HCT116 (cell line): ENCODE results near the gene PTPN23. TPM values are rescaled to one million over a fixed set of nuclear protein-coding genes. Genes with fewer than 3 reads are reported as not detected.

Source experiments
- ATAC-seq: fragments of 200-7000 bp; cut with Tn5 transposase; 2 replicates; pipeline ENCODE4 v1.9.1; 2020; ENCODE audit warnings: mild to moderate bottlenecking, moderate library complexity
- BruUV-seq: library from RNA; stranded (reverse); fragments of 400-500 nt; replicated peaks from 2 replicates; lab custom pipeline; 2021; lab: Mats Ljungman, UMichigan
- CTCF ChIA-PET: fragments of 300-600 bp; sonication (Branson Sonifier 250); formaldehyde crosslinking; loops from one replicate; lab custom pipeline; 2021; ENCODE audit warnings: antibody characterized with exemption; lab: Charles Lee
- POLR2A ChIA-PET: fragments of 300-600, 350-600 bp; sonication (Branson Sonifier 250); formaldehyde crosslinking; loops from one replicate; lab custom pipeline; 2021; ENCODE audit warnings: antibody characterized with exemption; lab: Charles Lee
- RAD21 ChIA-PET, 2 experiments: fragments of 300-600 bp; sonication (Branson Sonifier 250); formaldehyde crosslinking; loops; one replicate each; lab custom pipeline; 2023; ENCODE audit warnings: low total read pairs in 2 of 2; ENCODE audit not compliant: uncharacterized antibody in 2 of 2, unreplicated experiment in 2 of 2, low non-redundant PET in 1 of 2; lab: Charles Lee
- DNase-seq: peaks from one replicate; pipeline ENCODE4 v3.0.0-alpha.2; 2010; ENCODE audit warnings: low read depth, low spot score
- H2AFZ ChIP-seq: fragments of 200-600 bp; shearing (Covaris generic), sonication (generic); 2 replicates; pipeline ENCODE4 v1.6.1; 2017; ENCODE audit warnings: low read depth, mixed run types, mixed read lengths, antibody characterized with exemption, low read length; ENCODE audit not compliant: poor library complexity, severe bottlenecking
- H3K27ac ChIP-seq: 2 replicates; pipeline ENCODE4 v1.5.1; 2012; ENCODE audit warnings: low read depth, low read length
- H3K27me3 ChIP-seq: fragments of 200-600 bp; sonication (generic); 2 replicates; pipeline ENCODE4 v1.6.1; 2016; ENCODE audit warnings: mixed run types, low read length, mixed read lengths; ENCODE audit not compliant: insufficient read depth
- H3K36me3 ChIP-seq, 2 experiments: fragments of 200-500 bp in 1 of 2; fragments of 200-600 bp in 1 of 2; sonication (Bioruptor generic) in 1 of 2; sonication (generic) in 1 of 2; 2 replicates each; pipeline versions ENCODE4 v1.5.1 to v1.6.1; 2014 to 2016; ENCODE audit warnings: low read length in 2 of 2, inconsistent platforms in 1 of 2, mixed read lengths in 1 of 2, mixed run types in 1 of 2; ENCODE audit not compliant: insufficient read depth in 2 of 2, control insufficient read depth in 1 of 2
- H3K4me1 ChIP-seq, 2 experiments: fragments of 200-600 bp in 1 of 2; sonication (generic) in 1 of 2; 2 replicates each; pipeline versions ENCODE4 v1.5.1 to v1.6.1; 2012 to 2017; ENCODE audit warnings: low read length in 2 of 2, inconsistent platforms in 1 of 2, mild to moderate bottlenecking in 1 of 2, mixed read lengths in 1 of 2, mixed run types in 1 of 2, moderate library complexity in 1 of 2; ENCODE audit not compliant: insufficient read depth in 2 of 2, control insufficient read depth in 1 of 2
- H3K4me2 ChIP-seq: fragments of 200-600 bp; sonication (generic); 2 replicates; pipeline ENCODE4 v1.6.1; 2017; ENCODE audit warnings: mixed run types, low read length, mixed read lengths
- H3K4me3 ChIP-seq, 2 experiments: fragments of 200-600 bp in 1 of 2; sonication (generic) in 1 of 2; replicated peaks in 1 of 2; 2 replicates each; pipeline ENCODE4 v1.5.1; 2011 to 2016; ENCODE audit warnings: low read length in 2 of 2, control low read depth in 1 of 2, low read depth in 1 of 2, mild to moderate bottlenecking in 1 of 2, mixed read lengths in 1 of 2, mixed run types in 1 of 2
- H3K79me2 ChIP-seq: fragments of 200-600 bp; sonication (generic); 2 replicates; pipeline ENCODE4 v1.6.1; 2017; ENCODE audit warnings: mild to moderate bottlenecking, mixed run types, low read length, moderate library complexity, mixed read lengths; ENCODE audit not compliant: insufficient read depth
- H3K9ac ChIP-seq: fragments of 200-600 bp; sonication (generic); 2 replicates; pipeline ENCODE4 v1.6.1; 2016; ENCODE audit warnings: low read length, mixed read lengths
- H3K9me2 ChIP-seq: fragments of 200-600 bp; sonication (generic), shearing (Covaris generic); 2 replicates; pipeline ENCODE4 v1.6.1; 2017; ENCODE audit warnings: mixed run types, mild to moderate bottlenecking, moderate library complexity; ENCODE audit not compliant: insufficient read depth
- H3K9me3 ChIP-seq, 2 experiments: fragments of 200-500 bp in 1 of 2; fragments of 200-600 bp in 1 of 2; sonication (Bioruptor generic) in 1 of 2; sonication (generic) in 1 of 2; 2 replicates each; pipeline ENCODE4 v1.6.1; 2014 to 2017; ENCODE audit warnings: low read length in 2 of 2, mixed read lengths in 2 of 2, inconsistent platforms in 1 of 2, low read depth in 1 of 2, mild to moderate bottlenecking in 1 of 2, mixed run types in 1 of 2, moderate library complexity in 1 of 2; ENCODE audit not compliant: control insufficient read depth in 1 of 2, insufficient read depth in 1 of 2
- H4K20me1 ChIP-seq: fragments of 200-600 bp; sonication (generic), shearing (Covaris generic); 2 replicates; pipeline ENCODE4 v1.6.1; 2017; ENCODE audit warnings: mixed run types, mild to moderate bottlenecking, moderate library complexity; ENCODE audit not compliant: insufficient read depth
- ATF3 ChIP-seq: IDR thresholded peaks from 2 replicates; pipeline ENCODE4 v1.6.1; 2012
- CBX3 ChIP-seq: IDR thresholded peaks from 2 replicates; pipeline ENCODE4 v1.6.1; 2012; ENCODE audit warnings: low read depth
- CEBPB ChIP-seq: IDR thresholded peaks from 2 replicates; pipeline ENCODE4 v1.6.1; 2012; ENCODE audit warnings: low read depth
- EGR1 ChIP-seq: IDR thresholded peaks from 2 replicates; pipeline ENCODE4 v1.6.1; 2012; ENCODE audit warnings: low read depth
- ELF1 ChIP-seq: IDR thresholded peaks from 2 replicates; pipeline ENCODE4 v1.6.1; 2012; ENCODE audit warnings: low read depth, borderline replicate concordance
- EZH2 ChIP-seq: fragments of 200-600 bp; sonication (generic); IDR thresholded peaks from 2 replicates; pipeline ENCODE4 v1.6.1; 2017; ENCODE audit warnings: antibody characterized with exemption, mixed run types
- EZH2phosphoT487 ChIP-seq: fragments of 200-600 bp; IDR thresholded peaks from 2 replicates; pipeline ENCODE4 v1.6.1; 2018; ENCODE audit warnings: antibody characterized with exemption, borderline replicate concordance
- JUND ChIP-seq: IDR thresholded peaks from 2 replicates; pipeline ENCODE4 v1.6.1; 2012
- MAX ChIP-seq: IDR thresholded peaks from 2 replicates; pipeline ENCODE4 v1.6.1; 2012
- POLR2A ChIP-seq: IDR thresholded peaks from 2 replicates; pipeline ENCODE4 v1.7.0; 2011; ENCODE audit warnings: borderline replicate concordance; ENCODE audit not compliant: insufficient read depth, insufficient read length; ENCODE audit errors: extremely low read depth
- POLR2AphosphoS5 ChIP-seq: IDR thresholded peaks from 2 replicates; pipeline ENCODE4 v1.6.1; 2011; ENCODE audit warnings: mild to moderate bottlenecking, low read depth, low read length, moderate library complexity
- RAD21 ChIP-seq: IDR thresholded peaks from 2 replicates; pipeline ENCODE4 v1.6.1; 2012; ENCODE audit warnings: low read depth, mild to moderate bottlenecking
- SP1 ChIP-seq: IDR thresholded peaks from 2 replicates; pipeline ENCODE4 v1.6.1; 2012; ENCODE audit warnings: low read depth
- TCF7L2 ChIP-seq: IDR thresholded peaks from 2 replicates; pipeline ENCODE4 v1.7.0; 2011; ENCODE audit warnings: borderline replicate concordance, inconsistent platforms; ENCODE audit not compliant: insufficient read depth, insufficient read length; ENCODE audit errors: extremely low read depth
- YY1 ChIP-seq: IDR thresholded peaks from 2 replicates; pipeline ENCODE4 v1.6.1; 2011; ENCODE audit warnings: low read length, low read depth, moderate library complexity, mild to moderate bottlenecking; ENCODE audit not compliant: insufficient replicate concordance; ENCODE audit errors: extremely low read depth
- ZFX ChIP-seq: fragments of 450-650 bp; IDR thresholded peaks from 2 replicates; pipeline ENCODE4 v1.6.1; 2017
- intact Hi-C: fragments of 100-400 bp; cut with micrococcal nuclease; formaldehyde crosslinking; loops from 2 replicates; pipeline ENCODE4 v1.10.0; 2022
- total RNA-seq: library from RNA; stranded (reverse); gene quantifications from one replicate; pipeline ENCODE4 v1.2.1, GENCODE V29; 2021; ENCODE audit not compliant: unreplicated experiment
- TF ChIP-seq, protein P1 (sequence below): IDR thresholded peaks from 2 replicates; pipeline ENCODE4 v1.6.1; 2012; ENCODE audit warnings: low read depth

PTPN23 gene
- total RNA-seq, 1 experiment from 2014 or later = 56.5 TPM

GRCh38 chr3:47380601-47381316, at the start of gene PTPN23 (continued):
- TF ChIP-seq TCF7L2 (no peak), CEBPB (no peak), JUND (no peak), YY1 (peak; percentile 76), ZFX (peak; percentile 76), EZH2 (no peak)

- DNase-seq (no peak), ATAC-seq (no peak)
- Histone ChIP-seq H3K9me2 (no peaks in the 10 kb centered on the region), H3K9ac (no peak overlapping the region), H2AFZ (no peak overlapping the region), H3K9me3 (no peaks in the 10 kb centered on the region), H3K27me3 (no peaks in the 10 kb centered on the region), H3K4me3 (no peak overlapping the region), H3K79me2 (no peaks in the 10 kb centered on the region), H3K36me3 (peaks cover 25 to 34% of the 10 kb centered on the region in 2 experiments; a peak in 3 of 4 replicates), H3K4me1 (no peaks in the 10 kb centered on the region), H3K27ac (no peak overlapping the region), H3K4me2 (no peak overlapping the region), H4K20me1 (no peaks in the 10 kb centered on the region)
- TF ChIP-seq ZFX (no peak), SP1 (no peak), ATF3 (no peak), EGR1 (no peak), RAD21 (no peak), YY1 (no peak), EZH2phosphoT487 (no peak), CBX3 (no peak), ELF1 (no peak), POLR2A (no peak), MAX (no peak), JUND (no peak), POLR2AphosphoS5 (no peak)
- TF ChIP-seq, protein P1, sequence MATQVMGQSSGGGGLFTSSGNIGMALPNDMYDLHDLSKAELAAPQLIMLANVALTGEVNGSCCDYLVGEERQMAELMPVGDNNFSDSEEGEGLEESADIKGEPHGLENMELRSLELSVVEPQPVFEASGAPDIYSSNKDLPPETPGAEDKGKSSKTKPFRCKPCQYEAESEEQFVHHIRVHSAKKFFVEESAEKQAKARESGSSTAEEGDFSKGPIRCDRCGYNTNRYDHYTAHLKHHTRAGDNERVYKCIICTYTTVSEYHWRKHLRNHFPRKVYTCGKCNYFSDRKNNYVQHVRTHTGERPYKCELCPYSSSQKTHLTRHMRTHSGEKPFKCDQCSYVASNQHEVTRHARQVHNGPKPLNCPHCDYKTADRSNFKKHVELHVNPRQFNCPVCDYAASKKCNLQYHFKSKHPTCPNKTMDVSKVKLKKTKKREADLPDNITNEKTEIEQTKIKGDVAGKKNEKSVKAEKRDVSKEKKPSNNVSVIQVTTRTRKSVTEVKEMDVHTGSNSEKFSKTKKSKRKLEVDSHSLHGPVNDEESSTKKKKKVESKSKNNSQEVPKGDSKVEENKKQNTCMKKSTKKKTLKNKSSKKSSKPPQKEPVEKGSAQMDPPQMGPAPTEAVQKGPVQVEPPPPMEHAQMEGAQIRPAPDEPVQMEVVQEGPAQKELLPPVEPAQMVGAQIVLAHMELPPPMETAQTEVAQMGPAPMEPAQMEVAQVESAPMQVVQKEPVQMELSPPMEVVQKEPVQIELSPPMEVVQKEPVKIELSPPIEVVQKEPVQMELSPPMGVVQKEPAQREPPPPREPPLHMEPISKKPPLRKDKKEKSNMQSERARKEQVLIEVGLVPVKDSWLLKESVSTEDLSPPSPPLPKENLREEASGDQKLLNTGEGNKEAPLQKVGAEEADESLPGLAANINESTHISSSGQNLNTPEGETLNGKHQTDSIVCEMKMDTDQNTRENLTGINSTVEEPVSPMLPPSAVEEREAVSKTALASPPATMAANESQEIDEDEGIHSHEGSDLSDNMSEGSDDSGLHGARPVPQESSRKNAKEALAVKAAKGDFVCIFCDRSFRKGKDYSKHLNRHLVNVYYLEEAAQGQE = no peak
- ChIA-PET CTCF (no interaction called here), POLR2A (no interaction called here), RAD21 (no interaction called here)
- no TSS peak for BruUV-seq
- intact Hi-C loops = no loop called here
Observed at GRCh38 chr3:47333907-47334306, 46.9 kb upstream of the PTPN23 start.
